HG03025 (cell line): ENCODE data around the gene GPR180.
A peak's percentile ranks its signal among the peaks of the same experiment; 100 is the strongest.

ENCODE experiments used
- ATAC-seq: cut with Tn5 transposase; IDR thresholded peaks from one replicate; pipeline ENCODE4 v1.9.1; 2021; ENCODE audit warnings: mild to moderate bottlenecking, moderate library complexity; ENCODE audit not compliant: unreplicated experiment, low FRiP score

Gene GPR180

GRCh38 chr13:94601446-94602431 is at the start of gene GPR180:
Gene GPR180, plus strand, starts transcription at chr13:94601857. Its CDS starts 71 bp downstream, at chr13:94601928.
- ATAC-seq, result peak; percentile 100

GRCh38 chr13:94552095-94552494 is 49.6 kb upstream of the GPR180 start:
- no peak for ATAC-seq

GRCh38 chr13:94553766-94554165 is 47.9 kb upstream of the GPR180 start:
- ATAC-seq, result no peak

- no peak for ATAC-seq
Observed at GRCh38 chr13:94556041-94556440, 45.6 kb upstream of the GPR180 start.

GRCh38 chr13:94556621-94557020 is 45.0 kb upstream of the GPR180 start:
- no peak for ATAC-seq

GRCh38 chr13:94557684-94558235 is 43.9 kb upstream of the GPR180 start:
- no peak for ATAC-seq

- no peak for ATAC-seq
Observed at GRCh38 chr13:94558716-94559115, 42.9 kb upstream of the GPR180 start.

GRCh38 chr13:94559222-94559795 is 42.3 kb upstream of the GPR180 start:
- no peak for ATAC-seq

- no peak for ATAC-seq
Observed at GRCh38 chr13:94560116-94560515, 41.5 kb upstream of the GPR180 start.

- no peak for ATAC-seq
Observed at GRCh38 chr13:94561126-94561525, 40.5 kb upstream of the GPR180 start.

GRCh38 chr13:94567581-94567980 is 34.1 kb upstream of the GPR180 start:
- ATAC-seq, result no peak

- ATAC-seq, result no peak
Observed at GRCh38 chr13:94568443-94568842, 33.2 kb upstream of the GPR180 start.

GRCh38 chr13:94569615-94570014 is 32.0 kb upstream of the GPR180 start:
- ATAC-seq, result no peak

- no peak for ATAC-seq
Observed at GRCh38 chr13:94579063-94579462, 22.6 kb upstream of the GPR180 start.

GRCh38 chr13:94583926-94584325 is 17.7 kb upstream of the GPR180 start:
- ATAC-seq, result no peak

- ATAC-seq, result no peak
Observed at GRCh38 chr13:94585543-94586101, 16.0 kb upstream of the GPR180 start.

GRCh38 chr13:94586371-94586770 is 15.3 kb upstream of the GPR180 start:
- ATAC-seq, result no peak

GRCh38 chr13:94588541-94588940 is 13.1 kb upstream of the GPR180 start:
- no peak for ATAC-seq

GRCh38 chr13:94590744-94591143 is 10.9 kb upstream of the GPR180 start:
- peak; percentile 70 for ATAC-seq

- peak; percentile 67 for ATAC-seq
Observed at GRCh38 chr13:94595001-94595949, 6.4 kb upstream of the GPR180 start.
